Lower lobe of right lung (tissue), 2 donors: ENCODE results near the gene CTSL. TPM values are rescaled to one million over a fixed set of nuclear protein-coding genes. Genes with fewer than 3 reads are reported as not detected.
A peak's percentile ranks its signal among the peaks of the same experiment; 100 is the strongest.

ENCODE experiments used
- ATAC-seq, 2 donors: fragments of 200-7000 bp; cut with Tn5 transposase; one replicate each; pipeline ENCODE4 v1.9.1; 2020 to 2022; ENCODE audit warnings: mild to moderate bottlenecking in 2 of 2, moderate library complexity in 2 of 2
- DNase-seq: peaks from one replicate; pipeline ENCODE4 v3.0.0-alpha.2; 2020
- H3K27ac ChIP-seq: fragments of 200-600 bp; one replicate; pipeline ENCODE4 v1.8.0; 2022
- H3K27me3 ChIP-seq: fragments of 200-600 bp; one replicate; pipeline ENCODE4 v1.8.0; 2022; ENCODE audit warnings: low read depth
- H3K36me3 ChIP-seq: fragments of 200-600 bp; one replicate; pipeline ENCODE4 v1.8.0; 2022; ENCODE audit warnings: mild to moderate bottlenecking
- H3K4me1 ChIP-seq: fragments of 200-600 bp; one replicate; pipeline ENCODE4 v1.8.0; 2022
- H3K4me3 ChIP-seq: fragments of 200-600 bp; one replicate; pipeline ENCODE4 v1.8.0; 2022; ENCODE audit warnings: mild to moderate bottlenecking
- H3K9me3 ChIP-seq: fragments of 200-600 bp; one replicate; pipeline ENCODE4 v1.8.0; 2022
- CTCF ChIP-seq: fragments of 200-600 bp; IDR thresholded peaks from one replicate; pipeline ENCODE4 v1.8.0; 2022; ENCODE audit warnings: antibody characterized with exemption, mild to moderate bottlenecking
- intact Hi-C: fragments of 100-400 bp; cut with DNase I; formaldehyde crosslinking; loops from one replicate; pipeline ENCODE4 v1.11.0; 2022
- total RNA-seq: library from RNA; stranded (reverse); fragmentation: NEBNext Ultra II Directional; extraction: Animal tissue kit (Norgen Biotek cat#: 25700); gene quantifications from one replicate; pipeline ENCODE4 v1.2.1, GENCODE V29; 2021
- donor health status: DM: no; HTN: yes; CAD: no; lungs with severe emphysema.

CTSL gene
- total RNA-seq, 1 donor from 2014 or later = 208 TPM

- no peaks in the 10 kb centered on the region for H3K9me3 ChIP-seq
- intact Hi-C loops = no loop called here
- no peaks in the 10 kb centered on the region for H3K27me3 ChIP-seq
- no peak for ATAC-seq
- no peak for TF ChIP-seq CTCF
- no peaks in the 10 kb centered on the region for H3K36me3 ChIP-seq
- no peak overlapping the region for H3K27ac ChIP-seq
- no peak overlapping the region for H3K4me3 ChIP-seq
- no peaks in the 10 kb centered on the region for H3K4me1 ChIP-seq
- DNase-seq = no peak
Observed at GRCh38 chr9:87763286-87763685, 37.4 kb downstream of the CTSL start.

GRCh38 chr9:87765521-87765920, 39.6 kb downstream of the CTSL start:
- no peak overlapping the region for H3K27ac ChIP-seq
- H3K27me3 ChIP-seq = no peaks in the 10 kb centered on the region
- ATAC-seq (no peak), DNase-seq (no peak)
- H3K9me3 ChIP-seq = no peaks in the 10 kb centered on the region
- H3K36me3 ChIP-seq = no peaks in the 10 kb centered on the region
- no peak overlapping the region for H3K4me3 ChIP-seq
- H3K4me1 ChIP-seq = no peaks in the 10 kb centered on the region
- intact Hi-C loops = no loop called here
- TF ChIP-seq CTCF = no peak

GRCh38 chr9:87766697-87767096, 40.8 kb downstream of the CTSL start:
- Histone ChIP-seq H3K27me3 (peaks cover 10% of the 10 kb centered on the region), H3K4me1 (no peaks in the 10 kb centered on the region), H3K27ac (no peak overlapping the region), H3K36me3 (no peaks in the 10 kb centered on the region), H3K9me3 (no peaks in the 10 kb centered on the region), H3K4me3 (no peak overlapping the region)
- no peak for TF ChIP-seq CTCF
- no peak for DNase-seq
- no peak for ATAC-seq
- intact Hi-C loops = no loop called here

- no peaks in the 10 kb centered on the region for H3K9me3 ChIP-seq
- TF ChIP-seq CTCF = no peak
- DNase-seq = no peak
Observed at GRCh38 chr9:87770616-87771315, 44.8 kb downstream of the CTSL start.

GRCh38 chr9:87771316-87772006, 45.5 kb downstream of the CTSL start:
- no peak for DNase-seq

More at GRCh38 chr9:87770616-87771315, 44.8 kb downstream of the CTSL start:
- no peak overlapping the region for H3K27ac ChIP-seq
- intact Hi-C loops = no loop called here
- H3K27me3 ChIP-seq = peaks cover 12% of the 10 kb centered on the region
- no peaks in the 10 kb centered on the region for H3K36me3 ChIP-seq
- no peaks in the 10 kb centered on the region for H3K4me1 ChIP-seq
- no peak overlapping the region for H3K4me3 ChIP-seq
- no peak for ATAC-seq

More at GRCh38 chr9:87771316-87772006, 45.5 kb downstream of the CTSL start:
- no peak for TF ChIP-seq CTCF
- Histone ChIP-seq H3K9me3 (no peaks in the 10 kb centered on the region), H3K4me3 (no peak overlapping the region), H3K27me3 (peaks cover 12% of the 10 kb centered on the region), H3K4me1 (no peaks in the 10 kb centered on the region), H3K36me3 (no peaks in the 10 kb centered on the region), H3K27ac (no peak overlapping the region)
- peak in 1 of 2 donors; percentile 35 for ATAC-seq
- intact Hi-C loops = no loop called here
